PC-9 (cell line): Measurements from ENCODE around the gene SEL1L2. TPM values are rescaled to one million over a fixed set of nuclear protein-coding genes. Genes with fewer than 3 reads are reported as not detected.

Experiments used
- Bru-seq: library from RNA; stranded (reverse); fragments of 400-500 nt; gene quantifications from one replicate; lab custom pipeline; 2021; lab: Mats Ljungman, UMichigan
- BruChase-seq, 2 experiments: library from RNA; stranded (reverse); fragments of 400-500 nt; gene quantifications; one replicate each; lab custom pipeline; 2021; lab: Mats Ljungman, UMichigan
- BruUV-seq: library from RNA; stranded (reverse); fragments of 400-500 nt; replicated peaks from 2 replicates; lab custom pipeline; 2021; lab: Mats Ljungman, UMichigan
- CTCF ChIA-PET: fragments of 300-600 bp; sonication (Branson Sonifier 250); formaldehyde crosslinking; loops from one replicate; lab custom pipeline; 2022; ENCODE audit warnings: antibody characterized with exemption; lab: Charles Lee
- POLR2A ChIA-PET: fragments of 300-600 bp; sonication (Branson Sonifier 250); formaldehyde crosslinking; loops from one replicate; lab custom pipeline; 2022; ENCODE audit warnings: antibody characterized with exemption; ENCODE audit not compliant: unreplicated experiment; lab: Charles Lee
- DNase-seq, 2 experiments: peaks; one replicate each; pipeline versions ENCODE4 v3.0.0 to v3.0.0-alpha.2; 2015 to 2022; ENCODE audit warnings: mixed read lengths in 1 of 2
- H2AFZ ChIP-seq: fragments of 200-600 bp; sonication (generic); 2 replicates; pipeline ENCODE4 v1.8.1; 2017; ENCODE audit warnings: antibody characterized with exemption
- H3F3A ChIP-seq: fragments of 200-600 bp; sonication (generic); 2 replicates; pipeline ENCODE4 v1.8.1; 2017; ENCODE audit warnings: antibody characterized with exemption, mild to moderate bottlenecking, low read depth; ENCODE audit not compliant: insufficient read depth
- H3K27ac ChIP-seq: fragments of 200-600 bp; sonication (generic); 2 replicates; pipeline ENCODE4 v1.6.1; 2016; ENCODE audit warnings: mixed run types
- H3K27me3 ChIP-seq: fragments of 200-600 bp; sonication (generic); 2 replicates; pipeline ENCODE4 v1.6.1; 2016; ENCODE audit warnings: low read depth, mixed run types; ENCODE audit not compliant: insufficient read depth
- H3K36me3 ChIP-seq: fragments of 200-600 bp; sonication (generic); 2 replicates; pipeline ENCODE4 v1.6.1; 2016; ENCODE audit warnings: low read depth, mixed run types
- H3K4me1 ChIP-seq: fragments of 200-600 bp; sonication (generic); replicated peaks from 2 replicates; pipeline ENCODE4 v1.6.1; 2016; ENCODE audit warnings: mixed run types; ENCODE audit not compliant: insufficient read depth
- H3K4me2 ChIP-seq: fragments of 200-600 bp; sonication (generic); 2 replicates; pipeline ENCODE4 v1.6.1; 2017; ENCODE audit warnings: mixed run types
- H3K4me3 ChIP-seq: fragments of 200-600 bp; sonication (generic); 2 replicates; pipeline ENCODE4 v1.6.1; 2016; ENCODE audit warnings: mixed run types
- H3K79me2 ChIP-seq: fragments of 200-600 bp; sonication (generic); 2 replicates; pipeline ENCODE4 v1.6.1; 2017; ENCODE audit warnings: low read depth, mixed run types
- H3K9me2 ChIP-seq: fragments of 200-600 bp; sonication (generic); 2 replicates; pipeline ENCODE4 v1.8.1; 2017; ENCODE audit warnings: mild to moderate bottlenecking; ENCODE audit not compliant: insufficient read depth
- H3K9me3 ChIP-seq: fragments of 200-600 bp; sonication (generic); 2 replicates; pipeline ENCODE4 v1.8.1; 2016; ENCODE audit warnings: low read depth; ENCODE audit not compliant: insufficient read depth
- H4K20me1 ChIP-seq: fragments of 200-600 bp; sonication (generic); 2 replicates; pipeline ENCODE4 v1.8.1; 2017; ENCODE audit not compliant: insufficient read depth
- CTCF ChIP-seq: fragments of 200-600 bp; sonication (generic); conservative IDR thresholded peaks from 2 replicates; pipeline ENCODE4 v1.6.1; 2017; ENCODE audit warnings: mixed run types, antibody characterized with exemption, mild to moderate bottlenecking, moderate library complexity
- EZH2 ChIP-seq: fragments of 200-600 bp; sonication (generic); IDR thresholded peaks from 2 replicates; pipeline ENCODE4 v1.8.0; 2017; ENCODE audit warnings: antibody characterized with exemption, low read depth
- intact Hi-C: fragments of 100-400 bp; cut with micrococcal nuclease; formaldehyde crosslinking; loops from one replicate; pipeline ENCODE4 v1.10.0; 2022; ENCODE audit not compliant: unreplicated experiment
- long read RNA-seq: library from polyadenylated mRNA; stranded (forward); transcript quantifications from one replicate; pipeline ENCODE4 v2.0.0, GENCODE V29; 2022
- total RNA-seq: library from RNA; stranded (reverse); gene quantifications from 2 replicates; pipeline ENCODE4 v1.2.3, GENCODE V29; 2021

SEL1L2 gene, protein sequence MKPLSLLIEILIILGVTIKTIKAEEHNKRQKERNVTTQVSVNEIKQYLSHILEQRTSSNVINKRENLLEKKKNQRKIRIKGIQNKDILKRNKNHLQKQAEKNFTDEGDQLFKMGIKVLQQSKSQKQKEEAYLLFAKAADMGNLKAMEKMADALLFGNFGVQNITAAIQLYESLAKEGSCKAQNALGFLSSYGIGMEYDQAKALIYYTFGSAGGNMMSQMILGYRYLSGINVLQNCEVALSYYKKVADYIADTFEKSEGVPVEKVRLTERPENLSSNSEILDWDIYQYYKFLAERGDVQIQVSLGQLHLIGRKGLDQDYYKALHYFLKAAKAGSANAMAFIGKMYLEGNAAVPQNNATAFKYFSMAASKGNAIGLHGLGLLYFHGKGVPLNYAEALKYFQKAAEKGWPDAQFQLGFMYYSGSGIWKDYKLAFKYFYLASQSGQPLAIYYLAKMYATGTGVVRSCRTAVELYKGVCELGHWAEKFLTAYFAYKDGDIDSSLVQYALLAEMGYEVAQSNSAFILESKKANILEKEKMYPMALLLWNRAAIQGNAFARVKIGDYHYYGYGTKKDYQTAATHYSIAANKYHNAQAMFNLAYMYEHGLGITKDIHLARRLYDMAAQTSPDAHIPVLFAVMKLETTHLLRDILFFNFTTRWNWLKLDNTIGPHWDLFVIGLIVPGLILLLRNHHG
- total RNA-seq = not detected in 2 replicates
- percentile 4 among the genes with signal in this experiment for Bru-seq, nascent RNA
- BruChase-seq, experiment 1, labeled RNA remaining after a 2-hour chase = percentile 5 among the genes with signal in this experiment
- BruChase-seq, experiment 2, labeled RNA remaining after a 6-hour chase = percentile 3 among the genes with signal in this experiment
- long read RNA-seq = 0 reads

DNA sequence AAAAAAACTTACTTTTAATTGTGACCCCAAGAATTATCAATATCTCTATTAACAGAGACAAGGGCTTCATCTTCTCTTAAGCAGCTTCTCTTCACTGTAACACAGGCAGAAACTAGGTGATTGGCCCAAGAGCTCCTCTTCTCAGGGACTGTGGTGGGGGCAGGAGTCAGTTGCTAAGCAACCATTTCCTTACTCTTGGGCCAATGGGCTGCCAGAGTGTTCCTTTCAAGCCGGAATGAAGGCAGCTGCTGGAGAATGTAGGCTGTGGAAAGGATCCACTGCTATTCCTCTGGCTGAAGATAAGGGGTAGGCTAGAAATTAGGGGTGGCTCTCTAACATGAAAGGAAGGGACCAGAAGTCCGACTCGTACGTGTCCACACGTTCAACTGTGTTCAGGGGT lies at the start of gene SEL1L2:
Gene SEL1L2 (minus strand): TSS at position 150 of the 400 bp plus-strand sequence. CDS start 80 bp downstream, at position 70.
- Histone ChIP-seq H3K36me3 (no peaks in the 10 kb centered on the region), H3K27ac (no peak within 1 kb of the TSS), H3K4me2 (no peak within 1 kb of the TSS), H3K27me3 (no peaks in the 10 kb centered on the region), H3K9me2 (no peaks in the 10 kb centered on the region; the same call in 1 of the 2 replicates), H2AFZ (no peak within 1 kb of the TSS), H3K4me1 (no peaks in the 10 kb centered on the region), H3K9me3 (peaks cover 8% of the 10 kb centered on the region; the same call in 1 of the 2 replicates), H4K20me1 (no peaks in the 10 kb centered on the region), H3F3A (no peaks in the 10 kb centered on the region), H3K4me3 (no peak within 1 kb of the TSS), H3K79me2 (no peaks in the 10 kb centered on the region)
- no peak for DNase-seq
- ChIA-PET POLR2A (no interaction called here), CTCF (no interaction called here)
- BruUV-seq = no TSS peak
- no peak for TF ChIP-seq CTCF
- intact Hi-C loops = loop anchor here (10.0 kb wide), 1 partner anchor 156 kb away; no protein-coding TSS in a partner anchor

GRCh38 chr20:14036567-14036966 lies 46.2 kb upstream of the SEL1L2 start:
- no peaks in the 10 kb centered on the region for H3K9me2 ChIP-seq
- no peaks in the 10 kb centered on the region for H3K9me3 ChIP-seq
- POLR2A ChIA-PET = no interaction called here
- DNase-seq = no peak
- no peaks in the 10 kb centered on the region for H3K27me3 ChIP-seq
- CTCF ChIA-PET = no interaction called here
- H3F3A ChIP-seq = no peaks in the 10 kb centered on the region
- H4K20me1 ChIP-seq = no peaks in the 10 kb centered on the region
- no peaks in the 10 kb centered on the region for H3K4me1 ChIP-seq
- H3K36me3 ChIP-seq = no peaks in the 10 kb centered on the region
- no peak overlapping the region for H3K4me3 ChIP-seq
- no peaks in the 10 kb centered on the region for H3K79me2 ChIP-seq
- no peak overlapping the region for H3K4me2 ChIP-seq
- TF ChIP-seq EZH2 (no peak), CTCF (no peak)
- intact Hi-C loops = no loop called here
- BruUV-seq = no TSS peak
- H2AFZ ChIP-seq = no peak overlapping the region
- H3K27ac ChIP-seq = no peak overlapping the region

- Histone ChIP-seq H3K27ac (no peak overlapping the region), H3F3A (no peaks in the 10 kb centered on the region), H2AFZ (no peak overlapping the region), H3K27me3 (no peaks in the 10 kb centered on the region), H3K36me3 (no peaks in the 10 kb centered on the region), H4K20me1 (no peaks in the 10 kb centered on the region), H3K4me1 (no peaks in the 10 kb centered on the region), H3K9me3 (no peaks in the 10 kb centered on the region), H3K4me2 (no peak overlapping the region), H3K9me2 (no peaks in the 10 kb centered on the region), H3K79me2 (no peaks in the 10 kb centered on the region), H3K4me3 (no peak overlapping the region)
- TF ChIP-seq EZH2 (no peak), CTCF (no peak)
- ChIA-PET CTCF (no interaction called here), POLR2A (no interaction called here)
- no TSS peak for BruUV-seq
- no peak for DNase-seq
- intact Hi-C loops = no loop called here
These were observed 42.9 kb upstream of the SEL1L2 start for GRCh38 chr20:14033310-14033709.
